K562 (cell line): ENCODE measurements around the gene CYP4V2. TPM values are rescaled to one million over a fixed set of nuclear protein-coding genes. Genes with fewer than 3 reads are reported as not detected.

Experiments
- ATAC-seq: fragments of 200-7000 bp; cut with Tn5 transposase; 3 replicates; pipeline ENCODE4 v1.9.1; 2020; ENCODE audit warnings: moderate library complexity
- BruUV-seq: library from RNA; stranded (reverse); fragments of 400-500 nt; replicated peaks from 2 replicates; lab custom pipeline; 2021; lab: Mats Ljungman, UMichigan
- CTCF ChIA-PET: fragments of 300-600 bp; formaldehyde crosslinking; extraction: SDS; loops from one replicate; lab custom pipeline; 2021; ENCODE audit warnings: low intra/inter-chr PET ratio; lab: Yijun Ruan, JAX
- POLR2A ChIA-PET: fragments of 300-600, 350-650 bp; sonication (Branson Sonifier 250); formaldehyde crosslinking; extraction: SDS; loops from one replicate; lab custom pipeline; 2021; ENCODE audit warnings: antibody characterized with exemption, inconsistent platforms; lab: Yijun Ruan, JAX
- DNase-seq, 4 experiments: peaks; one replicate each; pipeline versions ENCODE4 v3.0.0 to v3.0.0-alpha.2; 2011 to 2018; ENCODE audit warnings: low spot score in 3 of 4, mixed read lengths in 3 of 4; ENCODE audit errors: extremely low read depth in 1 of 4
- FAIRE-seq: peaks from 2 replicates; lab custom pipeline; 2011; peaks lifted over from hg19 to GRCh38; lab: Jason Lieb, UNC
- H2AFZ ChIP-seq: 2 replicates; pipeline ENCODE4 v1.6.0; 2011; ENCODE audit warnings: low read depth, low read length, control low read depth, inconsistent platforms
- H3K27ac ChIP-seq: fragments of 200-600 bp; 3 replicates; pipeline ENCODE4 v1.8.0; 2011; ENCODE audit warnings: low read depth, mild to moderate bottlenecking, control low read depth, inconsistent platforms, low read length, moderate library complexity, mixed read lengths; ENCODE audit errors: extremely low read depth
- H3K27me3 ChIP-seq, 2 experiments: fragments of 300-600 bp in 1 of 2; 2 replicates in 1 of 2; 3 replicates in 1 of 2; pipeline versions ENCODE4 v1.6.0 to v1.8.0; 2011; ENCODE audit warnings: inconsistent platforms in 2 of 2, low read length in 2 of 2, mild to moderate bottlenecking in 1 of 2, mixed read lengths in 1 of 2, moderate library complexity in 1 of 2; ENCODE audit not compliant: control insufficient read depth in 2 of 2, insufficient read depth in 2 of 2
- H3K36me3 ChIP-seq: fragments of 300-600 bp; 3 replicates; pipeline ENCODE4 v1.8.0; 2011; ENCODE audit warnings: mild to moderate bottlenecking, low read length, inconsistent platforms; ENCODE audit not compliant: control insufficient read depth, insufficient read depth
- H3K4me1 ChIP-seq, 2 experiments: fragments of 200-600 bp in 1 of 2; replicated peaks in 1 of 2; 2 replicates in 1 of 2; 3 replicates in 1 of 2; pipeline versions ENCODE4 v1.5.1 to v1.8.0; 2011; ENCODE audit warnings: inconsistent platforms in 2 of 2, low read length in 2 of 2, mild to moderate bottlenecking in 1 of 2, mixed read lengths in 1 of 2, moderate library complexity in 1 of 2; ENCODE audit not compliant: control insufficient read depth in 2 of 2, insufficient read depth in 2 of 2
- H3K4me2 ChIP-seq: 2 replicates; pipeline ENCODE4 v1.6.1; 2011; ENCODE audit warnings: low read length, control low read depth, inconsistent platforms, mixed read lengths; ENCODE audit not compliant: insufficient read depth
- H3K4me3 ChIP-seq: fragments of 200-600 bp; sonication (generic), shearing (Covaris generic); 2 replicates; pipeline ENCODE4 v1.5.1; 2016; ENCODE audit warnings: control low read depth, inconsistent platforms
- H3K79me2 ChIP-seq: fragments of 200-600 bp; 3 replicates; pipeline ENCODE4 v1.8.0; 2011; ENCODE audit warnings: low read length, inconsistent platforms; ENCODE audit not compliant: control insufficient read depth, insufficient read depth
- H3K9ac ChIP-seq, 2 experiments: 2 replicates each; pipeline versions ENCODE4 v1.6.0 to v1.6.1; 2011; ENCODE audit warnings: low read depth in 2 of 2, low read length in 2 of 2, control low read depth in 1 of 2, inconsistent platforms in 1 of 2, mild to moderate bottlenecking in 1 of 2, mixed read lengths in 1 of 2; ENCODE audit not compliant: insufficient read depth in 1 of 2
- H3K9me1 ChIP-seq: one replicate; pipeline ENCODE4 v1.6.0; 2011; ENCODE audit warnings: inconsistent platforms, mild to moderate bottlenecking, low read length, moderate library complexity; ENCODE audit not compliant: control insufficient read depth, insufficient read depth
- H3K9me3 ChIP-seq: replicated peaks from 2 replicates; pipeline ENCODE4 v1.5.1; 2011; ENCODE audit warnings: low read depth, low read length, inconsistent platforms; ENCODE audit not compliant: control insufficient read depth, insufficient read depth
- H4K20me1 ChIP-seq: replicated peaks from 2 replicates; pipeline ENCODE4 v1.6.1; 2011; ENCODE audit warnings: low read length, inconsistent platforms, mixed read lengths; ENCODE audit not compliant: control insufficient read depth, insufficient read depth
- BRF2 ChIP-seq: IDR thresholded peaks from 3 replicates; pipeline ENCODE4 v1.6.1; 2011; ENCODE audit warnings: borderline replicate concordance, mild to moderate bottlenecking; ENCODE audit not compliant: insufficient read length, insufficient read depth
- CBFB ChIP-seq: sonication (generic); formaldehyde crosslinking; IDR thresholded peaks from 2 replicates; pipeline ENCODE4 v1.4.0; 2020; ENCODE audit warnings: mild to moderate bottlenecking, missing genetic modification reagents
- FOXP4 ChIP-seq: sonication (generic); formaldehyde crosslinking; IDR thresholded peaks from 2 replicates; pipeline ENCODE4 v1.8.0; 2022; ENCODE audit warnings: mild to moderate bottlenecking, missing genetic modification reagents, borderline replicate concordance
- GATAD2A ChIP-seq: fragments of 450-650 bp; IDR thresholded peaks from 2 replicates; pipeline ENCODE4 v1.6.1; 2017
- HBP1 ChIP-seq: fragments of 450-650 bp; formaldehyde crosslinking; IDR thresholded peaks from 2 replicates; pipeline ENCODE4 v1.4.0; 2022; ENCODE audit warnings: missing genetic modification characterization
- NR2C2 ChIP-seq, 2 experiments: fragments of 200-800 bp in 1 of 2; sonication (Bioruptor generic) in 1 of 2; sonication (generic) in 1 of 2; formaldehyde crosslinking in 1 of 2; IDR thresholded peaks; 2 replicates each; pipeline versions ENCODE4 v1.6.1 to v1.8.0; 2016 to 2022; ENCODE audit warnings: mild to moderate bottlenecking in 1 of 2, missing compliant biosample characterization in 1 of 2, missing genetic modification characterization in 1 of 2, missing genetic modification reagents in 1 of 2
- SNIP1 ChIP-seq: fragments of 450-650 bp; IDR thresholded peaks from 2 replicates; pipeline ENCODE4 v1.7.1; 2017; ENCODE audit warnings: low read depth, mild to moderate bottlenecking
- SUPT5H ChIP-seq: fragments of 450-650 bp; IDR thresholded peaks from 2 replicates; pipeline ENCODE4 v1.6.1; 2016
- TRIM25 ChIP-seq: fragments of 450-650 bp; IDR thresholded peaks from 2 replicates; pipeline ENCODE4 v1.7.0; 2016; ENCODE audit warnings: borderline replicate concordance
- YBX1 ChIP-seq: fragments of 450-650 bp; IDR thresholded peaks from 2 replicates; pipeline ENCODE4 v1.7.1; 2016; ENCODE audit warnings: mild to moderate bottlenecking
- ZNF695 ChIP-seq: fragments of 450-650 bp; formaldehyde crosslinking; IDR thresholded peaks from 2 replicates; pipeline ENCODE4 v1.4.0; 2020; ENCODE audit warnings: mild to moderate bottlenecking, moderate library complexity
- WGBS: fragments of 100-300 bp; shearing (Covaris generic); methylation state at CpG from one replicate; pipeline ENCODE4 v1.1.6; 2016; ENCODE audit warnings: low coverage, mixed read lengths; ENCODE audit not compliant: insufficient coverage; ENCODE audit errors: missing lambda C conversion rate; 5-methylcytosine and 5-hydroxymethylcytosine counted together
- in situ Hi-C: fragments of 300-500 bp; cut with MboI; formaldehyde crosslinking; loops from 4 replicates; pipeline ENCODE4 v1.15.0; 2018; ENCODE audit warnings: inconsistent platforms, mixed read lengths
- intact Hi-C: fragments of 100-400 bp; cut with micrococcal nuclease; formaldehyde crosslinking; loops from 2 replicates; pipeline ENCODE4 v1.14.2; 2022
- polyA plus RNA-seq, 8 experiments: library from polyadenylated mRNA; depleted of rRNA in 4 of 8; stranded (reverse) in 5 of 8; unstranded in 3 of 8; fragments of >200 nt; fragmentation: Nextera tagmentation in 2 of 8; fragmentation: Illumina TruSeq in 1 of 8; extraction: Ambion mirVana in 2 of 8; extraction: Trizol in 1 of 8; gene quantifications; 2 replicates each; pipeline versions ENCODE4 v1.2.1 to v1.2.3, GENCODE V29; 2011 to 2014; ENCODE audit warnings: inconsistent platforms in 1 of 8, missing spikeins in 1 of 8
- total RNA-seq, 7 experiments: library from RNA; depleted of rRNA in 6 of 7; stranded (reverse); fragments of >200 nt in 6 of 7; fragmentation: Illumina TruSeq in 2 of 7; extraction: Trizol in 2 of 7; gene quantifications; 2 replicates each; pipeline versions ENCODE4 v1.2.1 to v1.2.3, GENCODE V29; 2011 to 2021; ENCODE audit warnings: low replicate concordance in 1 of 7
- TF ChIP-seq, protein P1 (sequence below): fragments of 250-450 bp; sonication (Bioruptor Pico); IDR thresholded peaks from 2 replicates; pipeline ENCODE4 v1.4.0; 2020; ENCODE audit warnings: mild to moderate bottlenecking, moderate library complexity
- TF ChIP-seq, protein P2 (sequence below): fragments of 450-650 bp; formaldehyde crosslinking; IDR thresholded peaks from 2 replicates; pipeline ENCODE4 v1.4.0; 2020; ENCODE audit warnings: mild to moderate bottlenecking, moderate library complexity

The CYP4V2 gene
- total and polyA plus RNA-seq, 9 of the 15 experiments (the other 6 are each of a cell fraction or from before 2014, with no cell fraction given), result 1.1 to 8.3 (median 3.9) TPM

DNA sequence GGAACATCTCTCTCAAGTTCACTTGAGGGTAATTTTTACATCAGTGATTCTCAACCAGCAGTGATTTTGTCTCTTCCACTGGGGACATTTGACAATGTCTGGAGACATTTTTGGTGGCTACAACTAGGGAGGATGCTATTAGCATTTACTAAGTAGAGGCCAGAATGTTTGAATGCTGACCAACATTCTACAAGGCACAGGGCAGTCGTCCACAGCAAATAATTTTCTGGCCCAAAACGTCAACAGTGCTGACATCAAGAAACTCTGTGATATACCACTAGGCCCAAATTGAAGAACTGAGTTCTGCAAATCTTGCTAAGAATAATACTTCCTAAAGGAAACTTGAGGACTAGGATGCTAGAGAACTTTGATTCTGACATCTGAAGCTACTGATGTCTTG lies 43.0 kb downstream of the CYP4V2 start:
- ATAC-seq, result no peak
- WGBS, result 0% methylated on average over 2 of the region's 2 CpGs
- Histone ChIP-seq H3K27ac (no peak overlapping the region), H4K20me1 (no peaks in the 10 kb centered on the region), H3K4me3 (no peak overlapping the region), H3K27me3 (peaks cover 5 to 6% of the 10 kb centered on the region in 2 experiments; a peak in 2 of 5 replicates), H3K4me1 (no peaks in the 10 kb centered on the region), H3K79me2 (no peaks in the 10 kb centered on the region), H3K4me2 (no peak overlapping the region), H3K36me3 (no peaks in the 10 kb centered on the region), H3K9ac (no peak overlapping the region), H3K9me3 (no peaks in the 10 kb centered on the region), H3K9me1 (no peaks in the 10 kb centered on the region), H2AFZ (no peak overlapping the region)
- FAIRE-seq, result no peak
- ChIA-PET CTCF (no interaction called here), POLR2A (no interaction called here)
- BruUV-seq, result no TSS peak
- DNase-seq, result no peak
- in situ Hi-C loops, result no loop called here
- intact Hi-C loops, result no loop called here
- TF ChIP-seq SNIP1 (no peak), NR2C2 (CRISPR knock-in tag; IDR thresholded peaks at IDR 0.05) (no peak), NR2C2 (tag; IDR thresholded peaks at IDR 0.05) (no peak), HBP1 (CRISPR knock-in tag) (no peak), CBFB (CRISPR knock-in tag) (no peak), ZNF695 (CRISPR knock-in tag) (no peak), BRF2 (no peak), TRIM25 (no peak), GATAD2A (no peak), YBX1 (no peak), SUPT5H (no peak), FOXP4 (CRISPR knock-in tag) (no peak)
- TF ChIP-seq, protein P1, sequence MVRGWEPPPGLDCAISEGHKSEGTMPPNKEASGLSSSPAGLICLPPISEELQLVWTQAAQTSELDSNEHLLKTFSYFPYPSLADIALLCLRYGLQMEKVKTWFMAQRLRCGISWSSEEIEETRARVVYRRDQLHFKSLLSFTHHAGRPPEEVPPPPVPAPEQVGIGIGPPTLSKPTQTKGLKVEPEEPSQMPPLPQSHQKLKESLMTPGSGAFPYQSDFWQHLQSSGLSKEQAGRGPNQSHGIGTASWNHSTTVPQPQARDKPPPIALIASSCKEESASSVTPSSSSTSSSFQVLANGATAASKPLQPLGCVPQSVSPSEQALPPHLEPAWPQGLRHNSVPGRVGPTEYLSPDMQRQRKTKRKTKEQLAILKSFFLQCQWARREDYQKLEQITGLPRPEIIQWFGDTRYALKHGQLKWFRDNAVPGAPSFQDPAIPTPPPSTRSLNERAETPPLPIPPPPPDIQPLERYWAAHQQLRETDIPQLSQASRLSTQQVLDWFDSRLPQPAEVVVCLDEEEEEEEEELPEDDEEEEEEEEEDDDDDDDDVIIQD (CRISPR knock-in tag), result no peak
- TF ChIP-seq, protein P2, sequence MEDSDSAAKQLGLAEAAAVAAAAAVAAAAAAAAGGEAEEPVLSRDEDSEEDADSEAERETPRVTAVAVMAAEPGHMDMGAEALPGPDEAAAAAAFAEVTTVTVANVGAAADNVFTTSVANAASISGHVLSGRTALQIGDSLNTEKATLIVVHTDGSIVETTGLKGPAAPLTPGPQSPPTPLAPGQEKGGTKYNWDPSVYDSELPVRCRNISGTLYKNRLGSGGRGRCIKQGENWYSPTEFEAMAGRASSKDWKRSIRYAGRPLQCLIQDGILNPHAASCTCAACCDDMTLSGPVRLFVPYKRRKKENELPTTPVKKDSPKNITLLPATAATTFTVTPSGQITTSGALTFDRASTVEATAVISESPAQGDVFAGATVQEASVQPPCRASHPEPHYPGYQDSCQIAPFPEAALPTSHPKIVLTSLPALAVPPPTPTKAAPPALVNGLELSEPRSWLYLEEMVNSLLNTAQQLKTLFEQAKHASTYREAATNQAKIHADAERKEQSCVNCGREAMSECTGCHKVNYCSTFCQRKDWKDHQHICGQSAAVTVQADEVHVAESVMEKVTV (CRISPR knock-in tag), result no peak
